NCI-H2196 (cell line): Measurements from ENCODE around the gene BCL7A.
"Not testable (repeated sequence)": the region's sequence is repeated elsewhere in the genome, so short reads cannot be mapped to it uniquely, and the experiment has no call there.

Experiments
- DNase-seq: peaks from one replicate; lab custom pipeline; 2025; ENCODE audit not compliant: unreplicated experiment; lab: John Stamatoyannopoulos, UW

BCL7A gene

DNA sequence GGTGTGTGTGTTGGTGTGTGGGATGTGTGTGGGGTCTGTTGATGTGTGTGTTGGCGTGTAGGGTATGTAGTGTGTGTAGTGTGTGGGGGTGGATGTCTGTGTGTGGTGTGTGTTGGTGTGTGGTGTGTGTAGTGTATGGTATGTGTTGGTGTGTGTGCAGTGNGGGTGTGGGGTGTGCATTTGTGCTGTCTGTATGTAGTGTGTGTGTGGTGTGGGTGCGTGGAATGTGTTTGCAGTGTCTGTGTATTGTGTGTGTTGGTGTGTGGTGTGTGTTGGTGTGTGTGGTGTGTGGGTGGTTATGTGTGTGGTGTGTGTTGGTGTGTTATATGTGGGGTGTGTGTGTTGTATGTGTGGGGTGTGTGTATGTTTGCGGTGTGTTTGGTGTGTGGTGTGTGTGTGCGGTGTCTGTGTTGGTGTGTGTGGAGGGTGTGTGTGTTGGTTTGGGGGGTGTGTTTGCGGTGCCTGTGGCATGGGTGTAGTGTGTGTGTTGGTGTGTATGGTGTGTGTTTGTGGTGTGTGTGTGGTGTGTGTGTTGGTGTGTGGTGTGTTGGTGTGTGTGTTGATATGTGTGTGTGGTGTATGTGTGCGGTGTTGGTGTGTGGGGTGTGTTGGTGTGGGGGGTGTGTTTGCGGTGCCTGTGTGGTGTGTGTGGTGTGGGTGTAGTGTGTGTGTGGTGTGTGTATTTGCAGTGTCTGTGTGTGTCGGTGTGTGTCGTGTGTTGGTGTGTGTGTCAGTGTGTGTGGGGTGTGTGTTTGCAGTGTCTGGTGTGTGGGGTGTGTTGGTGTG, 71.6 kb downstream of the BCL7A start:
- no peak for DNase-seq

DNA sequence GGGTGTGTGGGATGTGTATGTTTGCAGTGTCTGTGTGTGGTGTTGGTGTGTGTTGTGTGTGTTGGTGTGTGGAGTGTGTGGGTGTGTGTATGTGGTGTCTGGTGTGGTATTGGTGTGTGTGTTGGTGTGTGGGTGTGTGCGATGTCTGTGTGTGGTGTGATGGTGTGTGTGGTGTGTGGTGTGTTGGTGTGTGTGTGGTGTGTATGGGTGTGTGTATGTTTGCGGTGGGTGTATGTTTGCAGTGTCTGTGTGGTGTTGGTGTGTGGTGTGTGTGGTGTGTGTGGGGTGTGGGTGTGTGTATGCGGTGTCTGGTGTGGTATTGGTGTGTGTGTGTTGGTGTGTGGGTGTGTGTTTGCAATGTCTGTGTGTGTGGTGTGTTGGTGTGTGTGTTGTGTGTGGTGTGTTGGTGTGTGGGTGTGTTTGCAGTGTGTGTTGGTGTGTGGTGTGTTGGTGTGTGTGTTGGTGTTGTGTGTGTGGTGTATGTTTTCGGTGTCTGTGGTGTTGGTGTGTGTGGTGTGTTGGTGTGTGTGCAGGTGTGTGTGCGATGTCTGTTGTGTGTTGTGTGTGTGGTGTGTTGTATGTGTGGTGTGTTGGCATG, 72.6 kb downstream of the BCL7A start:
- no peak for DNase-seq

DNA sequence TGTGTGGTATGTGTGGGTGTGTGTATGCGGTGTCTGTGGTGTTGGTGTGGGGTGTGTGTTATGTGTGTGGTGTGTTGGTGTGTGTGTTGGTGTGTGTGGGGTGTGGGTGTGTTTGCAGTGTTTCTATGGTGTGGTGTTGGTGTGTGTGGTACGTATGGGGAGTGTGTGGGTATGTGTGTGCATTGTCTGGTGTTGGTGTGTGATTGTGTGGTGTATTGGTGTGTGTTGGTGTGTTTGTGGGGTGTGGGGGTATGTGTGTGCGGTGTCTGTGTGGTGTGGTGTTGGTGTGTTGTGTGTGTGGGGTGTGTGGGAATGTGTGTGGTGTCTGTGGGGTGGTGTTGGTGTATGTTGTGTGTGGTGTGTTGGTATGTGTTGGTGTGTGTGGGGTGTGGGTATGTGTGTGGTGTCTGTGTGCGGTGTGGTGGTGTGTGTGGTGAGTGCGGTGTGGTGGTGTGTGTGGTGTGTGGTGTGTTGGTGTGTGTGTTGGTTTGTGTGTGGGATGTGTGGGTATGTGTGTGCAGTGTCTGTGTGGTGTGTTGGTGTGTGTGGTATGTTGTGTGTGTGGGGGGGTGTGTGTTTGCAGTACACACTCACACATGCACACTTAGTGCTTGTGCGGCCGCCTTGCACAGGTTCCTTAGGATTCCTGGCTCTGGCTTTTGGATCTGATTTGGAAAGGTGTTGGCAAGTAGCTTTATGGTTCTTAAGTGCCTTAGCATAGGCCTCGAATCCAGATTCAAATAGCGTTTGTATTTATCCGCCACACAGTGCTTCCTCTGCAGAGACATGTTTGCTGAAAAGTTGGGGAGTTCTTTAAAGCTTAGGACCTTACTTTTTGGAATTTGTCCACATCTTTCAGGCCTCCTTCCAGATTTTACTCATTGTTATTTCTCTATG, 73.3 kb downstream of the BCL7A start:
- DNase-seq = no peak

DNA sequence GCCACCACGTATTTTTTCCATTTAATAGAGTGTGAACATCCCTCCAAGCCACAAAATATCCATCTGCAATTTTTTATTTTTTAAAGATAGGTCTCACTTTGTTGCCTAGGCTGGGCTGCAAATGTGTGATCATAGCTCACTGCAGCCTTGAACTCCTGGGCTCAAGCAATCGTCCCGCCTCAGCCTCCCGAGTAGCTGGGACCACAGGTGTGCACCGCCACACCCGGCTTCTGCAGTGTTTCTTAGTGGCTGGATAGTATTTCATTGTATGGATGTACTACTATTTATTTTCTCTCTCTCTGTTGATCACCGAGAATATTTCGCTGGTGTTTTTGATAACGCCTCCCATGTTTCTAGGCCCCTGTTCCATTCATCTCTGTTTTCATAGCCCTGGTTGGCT, 74.3 kb downstream of the BCL7A start:
- no peak for DNase-seq

DNA sequence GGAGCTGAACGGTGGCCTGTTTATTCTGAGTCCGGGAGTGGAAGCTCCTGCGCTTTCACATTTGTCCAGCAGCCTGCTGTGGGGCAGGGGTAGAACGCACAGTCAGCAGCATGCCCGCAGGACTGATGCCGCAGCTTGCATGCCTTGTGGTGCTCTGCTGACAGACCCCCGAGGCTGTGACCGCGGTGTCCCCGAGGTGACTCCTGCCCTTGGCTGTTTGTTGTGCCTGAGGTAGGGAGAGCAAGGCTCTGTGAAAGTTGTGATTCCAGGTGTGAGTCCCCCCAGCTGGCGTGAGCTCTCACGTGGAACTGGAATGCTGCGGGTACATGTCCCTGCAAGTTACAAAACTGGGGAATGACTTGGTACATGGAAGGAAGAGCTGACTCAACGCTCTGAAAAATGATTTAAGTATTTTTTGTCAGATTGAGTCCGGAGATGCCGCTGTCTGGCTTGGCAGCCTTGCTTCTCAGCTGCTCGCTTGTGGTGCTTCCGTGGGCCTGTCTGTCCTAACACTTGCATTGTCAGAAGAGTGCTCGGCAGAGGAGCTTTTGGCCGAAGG, 75.0 kb downstream of the BCL7A start:
- no peak for DNase-seq

DNA sequence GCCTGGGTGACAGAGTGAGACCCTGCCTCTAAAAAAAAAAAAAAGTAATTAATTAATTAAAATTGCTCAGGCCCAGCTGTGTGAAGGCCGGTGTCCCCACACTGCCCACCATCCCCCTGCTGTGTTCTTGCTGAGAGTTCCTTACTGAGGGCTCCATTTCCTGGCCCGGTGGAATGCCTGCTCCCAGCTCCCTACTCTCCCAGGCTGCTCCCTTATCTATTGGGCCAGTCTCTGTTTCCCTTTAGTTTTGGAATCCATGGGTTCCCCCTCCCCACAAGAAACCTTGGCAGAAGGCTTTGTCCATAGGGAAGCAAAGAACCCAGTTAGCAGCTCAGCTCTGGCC, 75.9 kb downstream of the BCL7A start:
- DNase-seq = no peak

DNA sequence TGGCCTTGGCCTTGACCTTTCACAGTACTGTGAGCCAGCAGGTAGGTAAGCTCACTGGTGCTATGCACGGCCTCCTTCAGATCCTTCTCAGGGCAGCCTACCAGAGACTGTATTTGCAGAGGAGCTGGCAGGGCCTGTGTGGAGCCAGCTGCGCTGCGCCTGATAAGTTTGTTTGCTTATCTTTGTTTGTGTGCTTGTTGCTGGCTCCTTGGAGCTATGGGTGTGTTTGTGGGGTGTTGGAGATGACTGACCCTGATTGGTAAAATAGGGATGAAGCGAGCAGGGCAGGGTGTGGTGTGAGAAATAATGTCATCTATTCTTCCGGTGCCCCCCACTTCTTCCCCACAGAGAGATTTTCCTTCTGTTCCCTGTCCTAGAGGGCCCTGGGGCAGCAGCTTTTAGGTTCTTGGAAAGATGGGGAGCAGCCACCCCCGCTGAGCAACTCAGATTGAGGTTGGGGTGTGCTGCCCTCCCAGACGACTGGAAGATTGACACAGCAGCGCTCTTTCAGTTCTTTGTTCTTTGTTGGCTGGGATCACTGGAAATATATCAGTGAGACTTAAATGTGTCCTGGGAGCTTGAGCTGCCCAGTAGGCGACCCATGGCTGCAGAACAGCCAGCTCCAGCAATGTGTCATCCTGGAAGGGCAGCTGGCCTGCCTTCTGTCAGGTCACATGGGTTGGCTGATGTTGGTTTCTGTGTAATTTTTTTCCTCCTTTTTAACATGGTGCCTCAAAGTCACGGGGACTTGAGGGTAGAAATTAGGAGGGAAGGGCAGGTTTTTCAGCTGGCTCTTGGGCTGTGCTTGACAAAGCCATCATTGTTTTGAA, 76.5 kb downstream of the BCL7A start:
- peak; percentile 88 for DNase-seq

DNA sequence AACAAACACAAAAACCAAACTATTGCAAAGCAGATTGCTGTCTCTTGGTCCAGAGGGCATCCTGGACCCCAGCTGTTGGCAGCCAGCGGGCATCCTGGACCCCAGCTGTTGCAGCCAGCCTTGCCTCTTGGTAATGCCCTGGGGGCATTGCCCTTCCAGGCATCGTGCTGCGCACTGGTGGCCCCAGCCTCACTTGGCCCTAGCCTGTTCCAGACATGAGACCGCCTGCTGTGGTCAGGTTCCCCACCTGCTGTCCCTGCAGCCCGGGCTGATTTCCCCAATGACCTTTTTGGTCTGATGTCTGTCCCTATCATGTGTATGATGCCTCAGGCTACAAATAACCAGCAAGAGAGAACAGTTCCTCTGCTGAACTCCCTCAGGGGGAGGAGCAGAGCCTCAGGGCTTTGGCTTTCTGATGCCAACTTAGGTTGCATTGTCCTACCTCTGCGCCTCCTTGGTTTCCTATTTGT, 77.6 kb downstream of the BCL7A start:
- no peak for DNase-seq

DNA sequence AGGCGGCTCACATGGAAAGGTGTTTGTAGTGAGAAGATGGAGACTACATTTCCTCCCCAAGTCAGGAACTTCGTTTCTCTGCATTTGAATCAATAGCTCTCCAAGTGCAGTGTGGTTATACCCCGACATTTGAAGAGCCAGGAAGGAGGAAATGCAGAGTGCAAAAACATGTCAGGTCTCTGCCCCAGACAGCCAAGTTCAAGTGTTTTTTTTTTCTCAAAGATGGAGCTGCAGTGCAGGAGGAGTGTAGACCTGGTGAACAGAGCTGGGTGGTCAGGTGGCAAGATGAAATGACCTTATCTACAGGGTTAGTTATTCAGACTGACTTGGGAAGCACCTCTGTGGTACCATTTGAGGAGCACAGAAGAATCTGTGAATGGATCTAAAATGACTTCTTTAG, 78.2 kb downstream of the BCL7A start:
- DNase-seq = no peak

DNA sequence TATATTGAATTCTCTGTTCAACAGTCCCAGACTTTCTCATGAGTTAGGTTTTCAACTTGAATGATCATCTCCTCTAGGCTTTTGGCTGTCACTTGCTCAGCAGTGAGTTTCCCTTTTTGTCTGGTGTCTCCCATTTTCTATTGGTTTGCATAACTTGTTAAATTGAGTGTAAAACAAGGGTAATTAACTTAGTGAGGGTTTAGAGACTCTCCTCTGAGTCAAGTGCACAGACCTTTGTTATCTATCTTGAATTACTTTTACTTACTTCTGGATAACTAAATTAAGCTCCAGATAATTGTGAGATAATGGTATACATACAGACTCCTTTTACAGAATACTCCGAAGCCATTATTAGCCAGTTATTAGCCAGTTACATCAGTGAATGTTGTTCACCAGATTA, 78.9 kb downstream of the BCL7A start:
- DNase-seq = no peak

DNA sequence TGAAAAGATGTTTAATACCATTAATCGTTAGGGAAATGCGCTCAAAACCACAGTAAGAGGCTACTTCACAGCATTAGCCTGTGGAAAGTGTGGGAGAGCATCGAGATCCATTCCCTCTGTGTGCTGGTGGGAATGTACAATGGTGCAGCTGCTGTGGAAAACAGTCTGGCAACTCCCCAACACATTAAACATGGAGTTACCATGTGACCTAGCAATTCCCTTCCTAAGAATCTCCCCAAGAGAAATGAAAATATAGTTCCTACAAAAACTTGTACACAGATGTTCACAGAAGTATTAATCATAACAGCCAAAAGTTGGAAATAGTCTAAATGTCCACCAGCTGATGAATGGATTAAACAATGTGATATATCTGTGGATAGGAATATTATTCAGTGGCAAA, 80.6 kb downstream of the BCL7A start:
- no peak for DNase-seq

DNA sequence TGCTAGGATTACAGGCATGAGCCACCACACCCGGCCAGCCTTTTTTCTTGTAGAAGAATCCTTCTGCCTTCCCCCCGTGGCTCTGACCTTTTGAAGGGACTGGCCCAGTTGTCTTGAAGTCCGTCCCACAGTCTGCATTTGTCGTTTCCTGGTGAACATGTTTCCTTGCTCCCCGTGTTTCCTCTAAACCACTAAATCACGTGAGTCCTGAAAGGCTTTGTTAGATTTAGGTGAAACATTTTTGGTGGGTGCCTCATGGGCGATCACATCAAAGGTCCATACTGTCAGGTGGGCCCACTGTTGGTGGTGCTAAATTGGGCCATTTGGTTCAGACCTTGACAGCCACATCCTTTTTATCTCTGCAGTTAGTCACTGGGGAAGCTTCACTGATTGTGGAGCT, 83.2 kb downstream of the BCL7A start:
- DNase-seq = no peak

DNA sequence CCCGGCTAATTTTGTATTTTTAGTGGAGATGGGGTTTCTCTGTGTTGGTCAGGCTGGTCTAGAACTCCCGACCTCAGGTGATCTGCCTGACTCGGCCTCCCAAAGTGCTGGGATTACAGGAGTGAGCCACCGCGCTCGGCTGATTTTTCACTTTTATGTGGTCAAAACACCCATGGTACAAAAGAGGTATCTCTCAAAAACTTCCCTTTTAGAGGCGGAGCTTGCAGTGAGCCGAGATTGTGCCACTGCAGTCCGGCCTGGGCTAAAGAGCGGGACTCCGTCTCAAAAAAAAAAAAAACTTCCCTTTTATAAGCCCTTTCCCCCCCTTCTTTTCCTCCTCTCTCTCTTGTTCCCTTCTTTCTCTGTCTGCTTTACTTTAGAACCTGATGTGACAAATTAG, 83.8 kb downstream of the BCL7A start:
- not testable (repeated sequence) for DNase-seq

DNA sequence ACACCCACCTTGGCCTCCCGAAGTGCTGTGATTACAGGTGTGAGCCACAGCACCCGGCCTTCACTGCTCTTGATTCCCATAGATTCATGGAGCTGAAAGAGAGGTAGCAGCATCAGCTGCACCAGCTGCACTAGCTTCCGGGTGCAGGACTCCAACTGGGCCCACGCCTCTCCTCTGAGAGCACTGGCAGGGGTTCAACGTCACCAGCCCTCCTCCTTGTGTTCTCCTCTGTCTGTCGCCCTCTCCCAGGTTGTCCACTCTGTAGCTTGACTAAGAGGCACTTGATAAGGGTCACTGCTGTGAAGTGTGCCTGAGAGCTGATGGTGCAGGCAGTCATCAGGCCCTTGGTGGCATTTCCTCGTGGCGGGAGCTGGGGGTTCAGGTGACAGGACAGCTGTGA, 85.2 kb downstream of the BCL7A start:
- peak; percentile 88 for DNase-seq

DNA sequence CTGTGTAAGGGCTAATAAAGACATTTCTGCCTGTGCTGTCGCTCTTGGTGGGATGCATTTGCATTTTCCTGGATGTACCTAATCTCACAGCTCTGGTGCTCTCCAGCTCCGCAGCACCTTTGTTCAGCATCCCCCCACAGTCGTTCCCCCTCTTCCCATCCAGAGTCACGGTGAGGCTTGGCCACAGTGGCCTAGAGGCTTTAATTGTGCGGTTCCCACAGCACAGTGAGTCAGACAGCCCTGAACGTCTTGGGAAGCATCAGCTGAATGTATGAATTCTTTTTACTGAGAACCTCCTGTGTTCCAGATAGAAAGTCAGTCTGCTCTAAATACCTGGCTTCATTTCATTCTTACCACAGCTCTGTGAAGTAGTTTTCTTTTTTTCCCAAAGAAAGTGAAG, 85.6 kb downstream of the BCL7A start:
- DNase-seq = no peak

DNA sequence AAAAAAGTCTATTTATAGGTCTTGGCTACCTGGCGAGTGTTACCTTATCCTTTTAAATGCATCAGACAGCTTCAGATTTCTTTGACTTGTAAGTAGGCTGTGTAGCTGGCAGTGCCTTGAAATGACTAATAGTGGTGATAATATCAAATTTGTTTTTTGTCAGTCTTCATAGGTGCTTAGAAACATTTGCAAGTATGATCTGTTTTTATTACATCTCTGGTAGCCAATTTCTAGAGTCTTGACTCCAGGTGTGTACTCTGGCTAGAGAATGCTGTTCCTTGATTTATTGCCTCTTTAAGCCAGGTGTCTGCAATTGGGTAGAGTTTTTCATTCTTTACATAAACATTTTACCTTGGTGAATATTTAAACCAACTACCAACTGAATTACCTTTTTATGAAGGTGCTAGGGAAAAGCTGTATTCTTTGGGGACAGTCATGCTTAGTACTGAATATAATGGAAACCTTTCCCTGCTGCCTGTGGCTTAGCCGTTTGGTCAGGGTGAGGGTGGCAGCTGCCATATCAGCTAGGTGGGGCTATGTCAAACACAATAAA, 89.5 kb downstream of the BCL7A start:
- peak; percentile 77 for DNase-seq
